Measurements from ENCODE around the gene DNAI4.
"Not testable (repeated sequence)": the region's sequence is repeated elsewhere in the genome, so short reads cannot be mapped to it uniquely, and the experiment has no call there.

Gene DNAI4

GRCh38 chr1:66833112-66833511 is 91.5 kb downstream of the DNAI4 start:
- DNase-seq (ENCODE audit: low read depth) = no peak

DNA sequence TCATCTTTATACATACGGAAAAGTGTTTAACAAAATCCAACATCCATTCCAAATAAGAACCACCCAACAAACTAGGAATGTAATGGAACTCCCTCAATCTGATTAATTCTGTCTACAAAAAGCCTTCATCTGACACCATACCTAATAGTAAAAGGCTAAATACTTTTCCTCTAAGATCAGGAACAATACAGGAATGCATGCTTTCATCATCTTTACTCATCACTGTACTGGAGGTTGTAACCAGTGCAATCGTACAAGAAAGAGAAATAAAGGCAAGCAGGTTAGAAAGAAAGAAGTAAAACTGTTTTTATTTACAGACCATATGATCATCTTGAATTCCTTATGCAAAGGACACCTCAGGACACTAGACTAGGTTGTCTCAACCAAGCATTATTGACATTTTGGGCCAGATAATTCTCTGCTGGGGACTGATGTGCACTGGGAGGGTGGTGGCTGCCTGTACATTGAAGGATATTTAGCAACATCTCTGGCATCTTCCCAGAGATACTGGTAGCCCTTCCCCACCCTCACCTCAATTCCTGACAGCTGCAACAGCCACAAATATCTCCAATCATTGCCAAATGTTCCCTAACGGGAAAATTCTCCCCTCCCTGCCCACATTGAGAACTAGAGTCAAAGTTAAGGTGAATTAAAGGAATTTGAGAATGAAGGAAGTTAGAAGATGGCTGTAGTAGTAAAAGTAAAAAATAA is 93.0 kb downstream of the DNAI4 start:
- DNase-seq (ENCODE audit: low read depth) = no peak

DNA sequence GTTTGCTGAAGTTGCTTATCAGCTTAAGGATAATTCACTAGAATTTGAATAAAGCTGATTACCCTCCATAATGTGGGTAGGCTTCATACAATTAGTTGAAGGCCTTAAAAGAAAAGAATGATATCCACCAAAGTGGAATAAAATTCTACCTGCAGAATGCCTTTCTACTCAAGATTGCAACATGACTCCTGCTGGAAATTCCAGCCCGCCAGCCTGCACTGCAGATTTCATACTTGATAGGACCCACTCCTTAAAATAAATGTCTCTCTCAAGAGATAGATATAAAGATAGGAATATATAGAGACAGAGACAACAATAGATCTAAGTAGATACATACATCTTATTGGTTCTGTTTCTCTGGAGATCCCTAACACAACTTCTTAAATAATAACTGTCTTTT is 99.9 kb downstream of the DNAI4 start:
- no peak for DNase-seq (ENCODE audit: low read depth)

DNA sequence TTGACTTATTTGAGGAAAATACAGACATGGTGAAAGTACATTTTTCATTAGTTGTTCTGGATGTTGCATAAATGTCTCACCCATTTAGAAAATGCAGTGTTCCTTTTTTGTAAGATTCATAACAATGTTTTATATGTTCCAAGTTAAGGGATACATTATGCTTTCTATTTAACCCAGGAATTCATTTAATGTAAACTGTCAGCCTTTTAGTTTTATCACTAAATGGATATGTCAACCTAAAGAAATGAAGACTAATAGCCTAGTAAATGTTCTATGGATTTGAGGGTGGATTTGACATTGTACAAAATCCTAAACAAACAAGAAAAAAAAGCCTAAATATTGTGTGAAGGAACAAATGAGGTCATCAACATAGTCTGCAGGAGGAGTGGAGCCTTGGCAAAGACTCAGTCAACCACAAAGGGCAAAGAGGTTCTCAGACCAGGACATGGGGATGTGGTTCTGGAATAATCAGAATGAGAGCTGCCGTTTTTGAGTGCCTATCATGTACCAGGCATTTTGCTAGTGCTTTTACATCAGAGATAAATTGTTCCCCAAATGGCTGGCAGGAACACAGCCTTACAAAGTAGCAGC is 114.8 kb downstream of the DNAI4 start:
- DNase-seq (ENCODE audit: low read depth) = peak; percentile 48

DNA sequence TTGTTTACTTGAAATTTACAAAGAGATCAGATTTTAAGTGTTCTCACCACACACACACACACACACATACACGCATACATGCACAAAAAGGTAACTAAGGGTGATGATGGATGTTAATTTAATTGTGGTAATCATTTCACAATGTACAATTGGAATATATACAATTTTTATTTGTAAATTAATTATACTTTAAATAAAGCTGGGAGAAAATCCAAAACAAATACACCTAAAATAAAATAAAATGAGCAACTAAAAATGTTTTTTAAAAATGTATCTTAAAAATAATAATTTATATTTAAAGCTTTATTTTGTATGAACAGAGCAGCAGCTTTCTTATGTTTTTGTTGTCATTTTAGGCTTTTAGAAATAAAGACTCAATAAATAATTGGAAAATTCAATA is 115.4 kb downstream of the DNAI4 start:
- no peak for DNase-seq (ENCODE audit: low read depth)

GRCh38 chr1:66795839-66796238 is 128.8 kb downstream of the DNAI4 start:
- DNase-seq (ENCODE audit: low read depth) = not testable (repeated sequence)

- no peak for DNase-seq (ENCODE audit: low read depth)
Measured at GRCh38 chr1:66791621-66792610, 132.7 kb downstream of the DNAI4 start.

DNA sequence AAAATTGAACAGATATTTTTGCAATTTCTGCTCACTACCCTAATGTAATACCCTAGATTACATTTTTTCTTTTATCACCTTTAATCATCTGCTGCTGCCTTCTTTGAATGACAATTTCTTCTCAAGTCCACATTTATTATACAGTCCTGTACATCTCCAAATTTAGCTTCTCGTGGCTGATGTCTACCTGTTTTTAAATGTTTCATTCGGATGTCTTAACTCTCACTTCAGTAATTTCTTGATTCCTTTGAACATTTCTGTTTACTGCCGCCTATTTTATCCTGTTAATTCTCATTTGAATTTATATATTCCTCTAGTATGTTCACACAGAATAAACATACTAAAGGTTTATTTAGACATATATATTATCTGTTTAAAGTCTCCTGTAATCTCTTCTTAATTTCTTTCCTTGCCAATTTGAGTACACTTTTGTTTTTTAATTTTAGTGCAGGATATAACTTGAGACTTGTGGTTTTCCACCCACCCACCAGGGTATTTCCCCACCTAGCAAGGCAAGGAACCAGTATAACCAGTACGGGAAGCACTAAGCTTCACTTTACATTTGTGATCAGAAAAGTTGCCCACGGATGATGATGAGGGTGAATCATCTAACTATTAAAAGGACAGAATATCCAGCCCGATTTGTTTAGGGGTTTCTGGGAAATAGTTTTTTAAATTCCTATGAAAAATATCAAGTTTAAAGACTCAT is 136.3 kb downstream of the DNAI4 start:
- no peak for DNase-seq (ENCODE audit: low read depth)

GRCh38 chr1:66787641-66788040 is 137.0 kb downstream of the DNAI4 start:
- no peak for DNase-seq (ENCODE audit: low read depth)

GRCh38 chr1:66785800-66786199 is 138.9 kb downstream of the DNAI4 start:
- not testable (repeated sequence) for DNase-seq (ENCODE audit: low read depth)

- no peak for DNase-seq (ENCODE audit: low read depth)
Measured at GRCh38 chr1:66779475-66780078, 145.1 kb downstream of the DNAI4 start.

DNA sequence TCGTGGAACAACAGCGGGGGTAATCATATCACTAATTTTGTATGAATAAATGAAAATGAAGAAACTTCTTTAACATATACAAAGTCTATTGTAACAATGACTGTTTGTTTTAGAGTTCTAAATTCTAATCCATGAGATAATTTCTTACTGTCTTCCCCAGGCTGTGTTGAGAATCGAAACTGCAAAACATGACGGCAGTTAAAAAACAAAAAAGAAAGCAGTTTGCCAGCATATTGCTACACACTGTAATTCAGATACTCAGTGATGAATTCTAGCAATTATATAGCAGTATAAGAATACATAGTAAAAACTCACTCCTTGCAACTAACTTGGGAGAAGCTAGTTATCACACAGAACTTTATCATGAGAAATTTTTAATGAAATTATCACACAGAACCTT is 145.7 kb downstream of the DNAI4 start:
- DNase-seq (ENCODE audit: low read depth) = peak; percentile 18

DNA sequence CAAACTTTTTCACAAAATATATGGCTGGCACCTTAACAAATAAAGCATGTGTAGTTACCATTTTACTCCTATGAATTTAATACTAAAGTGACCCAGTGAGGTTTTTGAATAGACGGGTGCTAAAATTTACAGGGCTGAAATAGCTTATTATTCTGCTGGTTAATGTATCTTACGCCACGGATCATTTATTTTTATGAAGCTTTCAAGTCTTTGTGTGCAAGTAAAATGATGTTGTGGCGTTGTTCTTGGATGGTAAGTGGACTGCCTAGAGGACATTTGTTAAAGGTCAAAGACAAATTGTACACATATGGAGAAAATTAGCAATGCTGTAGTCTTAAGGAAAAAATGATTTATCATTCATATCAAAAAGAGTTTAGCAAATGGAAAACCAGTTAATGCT is 146.4 kb downstream of the DNAI4 start:
- no peak for DNase-seq (ENCODE audit: low read depth)

- DNase-seq (ENCODE audit: low read depth) = no peak
Measured at GRCh38 chr1:66777831-66778230, 146.8 kb downstream of the DNAI4 start.

GRCh38 chr1:66775646-66776045 is 149.0 kb downstream of the DNAI4 start:
- no peak for DNase-seq (ENCODE audit: low read depth)

- no peak for DNase-seq (ENCODE audit: low read depth)
Measured at GRCh38 chr1:66774438-66774837, 150.2 kb downstream of the DNAI4 start.

GRCh38 chr1:66773227-66773626 is 151.4 kb downstream of the DNAI4 start:
- no peak for DNase-seq (ENCODE audit: low read depth)

GRCh38 chr1:66770694-66771093 is 154.0 kb downstream of the DNAI4 start:
- no peak for DNase-seq (ENCODE audit: low read depth)

DNA sequence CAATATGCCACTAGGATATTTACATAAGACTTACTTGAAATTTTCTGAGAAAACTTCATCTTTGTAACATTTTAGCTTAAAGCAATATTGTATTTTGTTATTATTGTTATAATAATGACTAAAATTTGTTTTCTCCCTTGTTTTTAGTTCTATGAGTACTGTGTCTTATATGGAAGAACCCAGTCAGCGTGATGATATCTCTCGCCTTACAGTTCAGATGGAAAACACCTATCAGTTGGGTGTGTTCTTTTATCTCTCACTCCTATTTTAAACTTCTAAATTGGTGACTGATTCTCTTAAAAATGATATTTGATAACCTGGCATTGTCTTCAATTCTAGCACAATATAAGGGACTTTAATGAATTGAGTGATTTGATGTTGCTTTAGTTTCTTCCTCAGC is 154.4 kb downstream of the DNAI4 start:
- no peak for DNase-seq (ENCODE audit: low read depth)

- no peak for DNase-seq (ENCODE audit: low read depth)
Measured at GRCh38 chr1:66769512-66770229, 155.0 kb downstream of the DNAI4 start.

- no peak for DNase-seq (ENCODE audit: low read depth)
Measured at GRCh38 chr1:66768965-66769364, 155.7 kb downstream of the DNAI4 start.
